Transverse colon (tissue), 4 donors: ENCODE measurements around the gene BRIP1. TPM values are rescaled to one million over a fixed set of nuclear protein-coding genes. Genes with fewer than 3 reads are reported as not detected.
"Not testable (repeated sequence)": the region's sequence is repeated elsewhere in the genome, so short reads cannot be mapped to it uniquely, and the experiment has no call there.

Source experiments
- DNase-seq: peaks from one replicate; pipeline ENCODE4 v3.0.0-alpha.2; 2019
- H3K27ac ChIP-seq, 4 donors: fragments of 200-600 bp; sonication (generic); 2 replicates each; pipeline ENCODE4 v1.5.1; 2016 to 2018; ENCODE audit warnings: inconsistent platforms in 4 of 4
- H3K27me3 ChIP-seq: fragments of 200-600 bp; sonication (generic); 2 replicates; pipeline ENCODE4 v1.5.1; 2017; ENCODE audit warnings: inconsistent platforms
- H3K36me3 ChIP-seq, 4 donors: fragments of 200-600 bp; sonication (generic); 2 replicates each; pipeline ENCODE4 v1.5.1; 2017 to 2019; ENCODE audit warnings: inconsistent platforms in 4 of 4
- H3K4me1 ChIP-seq, 4 donors: fragments of 200-600 bp; sonication (generic); 2 replicates each; pipeline ENCODE4 v1.5.1; 2017 to 2020; ENCODE audit warnings: inconsistent platforms in 4 of 4
- H3K4me3 ChIP-seq, 4 donors: fragments of 200-600 bp; sonication (generic); 1 replicate in 1 of 4; 2 replicates in 3 of 4; pipeline versions ENCODE4 v1.5.1 to v1.6.1; 2017 to 2019; ENCODE audit warnings: inconsistent platforms in 4 of 4
- H3K9me3 ChIP-seq, 2 donors: fragments of 200-600 bp; sonication (generic); 2 replicates each; pipeline ENCODE4 v1.5.1; 2017 to 2019; ENCODE audit warnings: inconsistent platforms in 2 of 2
- EP300 ChIP-seq: sonication (generic); formaldehyde crosslinking; IDR thresholded peaks from one replicate; pipeline ENCODE4 v1.6.1; 2017; ENCODE audit warnings: antibody characterized with exemption, low read depth
- POLR2A ChIP-seq: fragments of 450-650 bp; IDR thresholded peaks from one replicate; pipeline ENCODE4 v1.6.1; 2016; ENCODE audit warnings: antibody characterized with exemption, mild to moderate bottlenecking, moderate library complexity
- POLR2AphosphoS5 ChIP-seq, 3 donors: sonication (generic); formaldehyde crosslinking; IDR thresholded peaks; one replicate each; pipeline ENCODE4 v1.6.1; 2016; ENCODE audit warnings: antibody characterized with exemption in 3 of 3
- WGBS, 2 donors: methylation state at CpG; one replicate each; pipeline ENCODE4 v1.1.5; 2018; ENCODE audit warnings: low coverage in 1 of 2; 5-methylcytosine and 5-hydroxymethylcytosine counted together
- in situ Hi-C, 4 donors: fragments of 200-750 bp; cut with MboI; loops; one replicate each; pipeline versions ENCODE4 v1.15.0 to v1.15.1; 2017; ENCODE audit warnings: low sequenced_read_pairs in 3 of 4, low pct_ligation_motif_present in 1 of 4, low pct_unique_long_range_greater_than_20kb in 1 of 4
- intact Hi-C: fragments of 100-400 bp; cut with DNase I; formaldehyde crosslinking; loops from one replicate; pipeline ENCODE4 v1.15.1; 2023; ENCODE audit warnings: low total_unique reads
- total RNA-seq, 4 donors: library from RNA; depleted of rRNA; stranded (reverse); fragments of >200 nt; gene quantifications; one replicate each; pipeline ENCODE4 v1.1.0, GENCODE V29; 2016
- TF ChIP-seq, protein P1 (sequence below), 5 experiments: fragments of 200-600 bp in 3 of 5; fragments of 450-650 bp in 2 of 5; sonication (generic) in 3 of 5; IDR thresholded peaks; 1 replicate in 2 of 5; 2 replicates in 3 of 5; pipeline ENCODE4 v1.5.1; 2016 to 2017; ENCODE audit warnings: antibody characterized with exemption in 5 of 5, inconsistent platforms in 3 of 5, mild to moderate bottlenecking in 2 of 5, moderate library complexity in 1 of 5

Gene BRIP1
- total RNA-seq, 4 donors from 2014 or later, result 0.80 to 1.9 (median 1.2) TPM

- H3K9me3 ChIP-seq, result no peaks in the 10 kb centered on the region
- WGBS, 2 donors, result 57% methylated on average over 3 of the region's 3 CpGs
- TF ChIP-seq, protein P1, sequence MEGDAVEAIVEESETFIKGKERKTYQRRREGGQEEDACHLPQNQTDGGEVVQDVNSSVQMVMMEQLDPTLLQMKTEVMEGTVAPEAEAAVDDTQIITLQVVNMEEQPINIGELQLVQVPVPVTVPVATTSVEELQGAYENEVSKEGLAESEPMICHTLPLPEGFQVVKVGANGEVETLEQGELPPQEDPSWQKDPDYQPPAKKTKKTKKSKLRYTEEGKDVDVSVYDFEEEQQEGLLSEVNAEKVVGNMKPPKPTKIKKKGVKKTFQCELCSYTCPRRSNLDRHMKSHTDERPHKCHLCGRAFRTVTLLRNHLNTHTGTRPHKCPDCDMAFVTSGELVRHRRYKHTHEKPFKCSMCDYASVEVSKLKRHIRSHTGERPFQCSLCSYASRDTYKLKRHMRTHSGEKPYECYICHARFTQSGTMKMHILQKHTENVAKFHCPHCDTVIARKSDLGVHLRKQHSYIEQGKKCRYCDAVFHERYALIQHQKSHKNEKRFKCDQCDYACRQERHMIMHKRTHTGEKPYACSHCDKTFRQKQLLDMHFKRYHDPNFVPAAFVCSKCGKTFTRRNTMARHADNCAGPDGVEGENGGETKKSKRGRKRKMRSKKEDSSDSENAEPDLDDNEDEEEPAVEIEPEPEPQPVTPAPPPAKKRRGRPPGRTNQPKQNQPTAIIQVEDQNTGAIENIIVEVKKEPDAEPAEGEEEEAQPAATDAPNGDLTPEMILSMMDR (IDR thresholded peaks at IDR 0.05), result no peak
- TF ChIP-seq EP300 (no peak), POLR2AphosphoS5 (IDR thresholded peaks at IDR 0.05) (no peak), POLR2A (no peak)
- DNase-seq, result no peak
- H3K27ac ChIP-seq, result no peak overlapping the region
- intact Hi-C loops, result no loop called here
- H3K27me3 ChIP-seq, result no peaks in the 10 kb centered on the region
- in situ Hi-C loops, result loop anchor here in 1 of 4 donors (25.0 kb wide), 1 partner anchor 105 kb away; no protein-coding TSS in a partner anchor
- H3K4me1 ChIP-seq, result no peaks in the 10 kb centered on the region
- no peak overlapping the region for H3K4me3 ChIP-seq
- no peaks in the 10 kb centered on the region for H3K36me3 ChIP-seq
Observed at GRCh38 chr17:61732169-61732568, 131.2 kb downstream of the BRIP1 start.

DNA sequence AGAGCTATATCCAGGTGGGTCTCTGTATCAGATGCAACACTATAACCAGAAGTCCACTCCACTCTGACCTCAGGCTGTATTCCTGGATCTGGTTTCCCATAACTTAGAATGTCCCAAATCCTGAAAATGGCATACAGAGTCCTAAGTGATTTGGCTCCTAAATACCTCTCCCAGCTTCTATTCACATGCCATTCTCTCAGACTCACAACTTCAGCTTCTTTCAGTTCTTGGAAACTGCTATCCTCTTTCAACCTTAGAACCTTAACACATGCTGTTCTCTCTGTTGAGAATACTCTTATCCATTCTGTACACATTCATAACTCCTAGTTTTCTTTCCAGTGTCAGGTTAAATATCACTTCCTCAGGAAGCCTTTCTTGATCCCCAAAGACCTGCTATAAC is 132.0 kb downstream of the BRIP1 start:
- Histone ChIP-seq H3K4me1 (no peaks in the 10 kb centered on the region), H3K9me3 (no peaks in the 10 kb centered on the region), H3K4me3 (no peak overlapping the region), H3K36me3 (no peaks in the 10 kb centered on the region), H3K27ac (no peak overlapping the region), H3K27me3 (no peaks in the 10 kb centered on the region)
- DNase-seq, result no peak
- intact Hi-C loops, result no loop called here
- in situ Hi-C loops, result loop anchor here in 1 of 4 donors (25.0 kb wide), 1 partner anchor 106 kb away; no protein-coding TSS in a partner anchor
- TF ChIP-seq, protein P1 (IDR thresholded peaks at IDR 0.05), result no peak
- TF ChIP-seq POLR2A, result no peak
- TF ChIP-seq POLR2AphosphoS5 (IDR thresholded peaks at IDR 0.05), result no peak
- TF ChIP-seq EP300, result no peak

DNA sequence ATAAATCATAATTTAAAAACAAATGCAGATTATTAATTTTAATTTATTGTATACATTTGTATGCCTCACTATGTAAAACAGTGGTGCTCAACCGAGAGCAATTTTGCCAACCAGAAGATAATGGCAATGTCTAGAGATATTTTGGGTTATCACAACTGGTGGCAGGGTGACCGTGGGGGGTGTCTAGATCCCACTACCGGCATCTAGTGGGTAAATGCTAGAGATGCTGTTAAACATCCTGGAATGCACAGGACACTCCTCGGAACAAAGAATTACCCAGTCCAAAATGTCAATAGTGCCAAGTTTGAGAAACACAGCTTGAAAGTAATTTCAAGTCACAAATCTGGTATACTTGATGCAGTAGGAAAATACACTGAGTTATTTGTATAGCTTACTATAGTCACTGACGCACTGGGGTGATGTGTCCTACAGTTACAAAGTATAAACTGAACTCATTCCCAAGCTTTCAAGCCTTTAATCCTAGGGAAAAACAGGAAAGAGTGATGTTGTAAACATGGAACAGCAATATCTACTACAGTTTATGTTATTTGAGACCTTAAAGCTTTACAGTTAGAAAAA is 133.5 kb downstream of the BRIP1 start:
- DNase-seq, result no peak
- H3K27ac ChIP-seq, result no peak overlapping the region
- H3K9me3 ChIP-seq, result no peaks in the 10 kb centered on the region
- intact Hi-C loops (no loop called here), in situ Hi-C loops (loop anchor here in 1 of 4 donors (25.0 kb wide), 1 partner anchor 108 kb away; no protein-coding TSS in a partner anchor)
- H3K27me3 ChIP-seq, result no peaks in the 10 kb centered on the region
- no peak overlapping the region for H3K4me3 ChIP-seq
- TF ChIP-seq POLR2AphosphoS5 (IDR thresholded peaks at IDR 0.05) (no peak), POLR2A (no peak), EP300 (no peak)
- TF ChIP-seq, protein P1 (IDR thresholded peaks at IDR 0.05), result no peak
- H3K36me3 ChIP-seq, result no peaks in the 10 kb centered on the region
- whole genome bisulfite sequencing, 2 donors, result 85 to 91% methylated on average over 4 to 5 of the region's 5 CpGs
- H3K4me1 ChIP-seq, result no peaks in the 10 kb centered on the region

DNA sequence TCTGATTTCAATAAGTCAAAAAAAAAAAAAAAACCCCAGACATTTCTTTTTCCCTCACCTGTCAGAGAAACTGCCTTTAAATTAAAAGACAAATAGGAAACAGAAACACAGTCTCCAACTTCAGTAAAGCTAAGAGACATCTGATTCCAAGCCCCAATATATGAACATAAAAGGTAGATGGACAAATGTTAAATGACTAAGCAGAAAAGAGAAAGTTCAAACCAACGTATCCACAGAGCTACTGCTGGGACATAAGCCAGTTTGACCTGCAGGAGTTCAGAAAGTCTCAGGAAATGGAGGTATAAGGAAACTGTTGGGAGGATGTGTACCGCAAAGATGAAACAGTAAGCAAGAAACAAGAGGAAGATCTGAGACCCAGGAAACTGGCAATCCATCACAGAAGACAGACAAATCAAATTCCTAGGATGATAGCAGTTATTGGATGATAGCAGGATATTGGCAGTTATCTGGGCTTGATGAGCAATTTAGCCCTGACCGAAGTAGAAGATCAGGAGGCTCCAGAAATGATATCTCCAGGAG is 135.0 kb downstream of the BRIP1 start:
- intact Hi-C loops, result no loop called here
- H3K4me3 ChIP-seq, result no peak overlapping the region

GRCh38 chr17:61727798-61728197 is 135.5 kb downstream of the BRIP1 start:
- H3K4me1 ChIP-seq, H3K9me3 ChIP-seq, H3K4me3 ChIP-seq, H3K27ac ChIP-seq, H3K36me3 ChIP-seq, DNase-seq, intact Hi-C loops, H3K27me3 ChIP-seq: not testable (repeated sequence)
- WGBS, 2 donors, result 87 to 96% methylated on average over 7 to 8 of the region's 8 CpGs
- in situ Hi-C loops, result loop anchor here in 1 of 4 donors (25.0 kb wide), 1 partner anchor 110 kb away; no protein-coding TSS in a partner anchor

More for the DNA sequence above, 135.0 kb downstream of the BRIP1 start:
- Histone ChIP-seq H3K36me3 (no peaks in the 10 kb centered on the region), H3K27ac (no peak overlapping the region), H3K9me3 (no peaks in the 10 kb centered on the region), H3K27me3 (no peaks in the 10 kb centered on the region), H3K4me1 (no peaks in the 10 kb centered on the region)
- in situ Hi-C loops, result loop anchor here in 1 of 4 donors (25.0 kb wide), 1 partner anchor 109 kb away; no protein-coding TSS in a partner anchor
- no peak for DNase-seq
- 87 to 90% methylated on average over 3 of the region's 3 CpGs for WGBS, 2 donors
- TF ChIP-seq, protein P1 (IDR thresholded peaks at IDR 0.05), result no peak
- TF ChIP-seq POLR2A (no peak), POLR2AphosphoS5 (IDR thresholded peaks at IDR 0.05) (no peak), EP300 (no peak)
